HUES6 (cell line): ENCODE measurements around the gene OSGEP.

Source experiments
- H3K27ac ChIP-seq: 2 replicates; pipeline ENCODE4 v1.7.0; 2013; ENCODE audit warnings: low read depth, mild to moderate bottlenecking, low read length, inconsistent platforms
- H3K27me3 ChIP-seq: 2 replicates; pipeline ENCODE4 v1.6.1; 2013; ENCODE audit warnings: low read length; ENCODE audit not compliant: control insufficient read depth, insufficient read depth
- H3K36me3 ChIP-seq: 2 replicates; pipeline ENCODE4 v1.6.1; 2013; ENCODE audit warnings: low read length; ENCODE audit not compliant: control insufficient read depth, insufficient read depth
- H3K4me1 ChIP-seq: 2 replicates; pipeline ENCODE4 v1.6.1; 2013; ENCODE audit warnings: low read length; ENCODE audit not compliant: control insufficient read depth, insufficient read depth
- H3K4me3 ChIP-seq: 2 replicates; pipeline ENCODE4 v1.5.1; 2013; ENCODE audit warnings: low read depth, low read length
- H3K9ac ChIP-seq: one replicate; pipeline ENCODE4 v1.6.1; 2013; ENCODE audit warnings: mild to moderate bottlenecking, low read length
- H3K9me3 ChIP-seq: 2 replicates; pipeline ENCODE4 v1.6.1; 2013; ENCODE audit warnings: low read depth, low read length; ENCODE audit not compliant: control insufficient read depth, insufficient read depth

Gene OSGEP

GRCh38 chr14:20428802-20429201 lies 25.8 kb downstream of the OSGEP start:
- no peak overlapping the region for H3K4me3 ChIP-seq
- peaks cover 13% of the 10 kb centered on the region; the same call in 1 of the 2 replicates for H3K4me1 ChIP-seq

GRCh38 chr14:20428010-20428365 lies 26.6 kb downstream of the OSGEP start:
- Histone ChIP-seq H3K27me3 (no peaks in the 10 kb centered on the region), H3K4me3 (no peak overlapping the region; the same call in 1 of the 2 replicates), H3K4me1 (peaks cover 16% of the 10 kb centered on the region; the same call in 1 of the 2 replicates), H3K9me3 (no peaks in the 10 kb centered on the region), H3K36me3 (no peaks in the 10 kb centered on the region), H3K9ac (no peak overlapping the region), H3K27ac (no peak overlapping the region)

More at GRCh38 chr14:20428802-20429201, 25.8 kb downstream of the OSGEP start:
- no peaks in the 10 kb centered on the region for H3K36me3 ChIP-seq
- no peaks in the 10 kb centered on the region for H3K9me3 ChIP-seq
- no peak overlapping the region for H3K9ac ChIP-seq
- no peaks in the 10 kb centered on the region for H3K27me3 ChIP-seq
- no peak overlapping the region for H3K27ac ChIP-seq

DNA sequence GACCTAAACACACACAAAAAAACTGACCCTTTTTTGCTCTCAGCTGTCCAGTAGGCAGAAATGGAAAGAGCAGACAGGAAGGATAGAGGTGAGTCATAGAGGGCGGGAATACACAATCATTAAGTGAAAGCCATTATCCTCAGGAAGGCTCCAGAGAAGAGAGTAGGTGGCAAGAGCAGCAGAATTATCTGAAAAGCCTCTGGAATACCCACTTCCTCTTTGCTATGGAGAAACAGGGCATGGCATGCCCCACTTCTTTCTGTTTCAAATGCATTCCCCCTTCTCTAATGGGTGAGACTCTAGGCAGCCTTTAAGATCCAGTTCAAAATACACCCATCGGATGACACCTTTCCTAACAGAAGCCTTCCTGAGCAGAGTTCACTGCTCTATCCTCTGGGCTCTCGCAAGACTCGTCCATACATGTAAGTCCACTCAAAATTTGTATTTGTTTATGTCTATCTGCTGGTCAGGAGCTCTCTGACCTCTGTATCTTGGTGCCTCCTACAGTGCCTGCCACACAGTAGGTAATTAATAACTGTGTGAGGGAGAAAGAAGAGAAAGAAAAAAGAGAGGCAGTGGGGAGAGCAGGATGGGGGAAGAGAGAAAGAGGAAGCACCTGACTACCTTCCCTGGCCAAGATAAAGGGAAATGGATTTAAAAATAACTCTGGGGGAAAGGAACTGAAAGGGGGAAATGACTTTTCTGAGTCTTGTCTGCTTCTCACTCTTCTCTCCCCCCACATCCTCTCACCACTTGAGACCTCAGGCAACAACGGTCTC lies 27.2 kb downstream of the OSGEP start:
- H3K27ac ChIP-seq = peak overlapping the region; percentile 47; the same call in 1 of the 2 replicates
- H3K36me3 ChIP-seq = no peaks in the 10 kb centered on the region
- H3K4me3 ChIP-seq = peak overlapping the region; percentile 15; the same call in 1 of the 2 replicates
- peak overlapping the region; percentile 41 for H3K9ac ChIP-seq
- peaks cover 16% of the 10 kb centered on the region; the same call in 1 of the 2 replicates for H3K4me1 ChIP-seq
- no peaks in the 10 kb centered on the region for H3K27me3 ChIP-seq
- H3K9me3 ChIP-seq = no peaks in the 10 kb centered on the region

GRCh38 chr14:20424851-20425250 lies 29.8 kb downstream of the OSGEP start:
- Histone ChIP-seq H3K9ac (no peak overlapping the region), H3K4me3 (no peak overlapping the region), H3K4me1 (peaks cover 22% of the 10 kb centered on the region; the same call in 1 of the 2 replicates), H3K27ac (no peak overlapping the region), H3K9me3 (no peaks in the 10 kb centered on the region), H3K27me3 (no peaks in the 10 kb centered on the region), H3K36me3 (no peaks in the 10 kb centered on the region)

DNA sequence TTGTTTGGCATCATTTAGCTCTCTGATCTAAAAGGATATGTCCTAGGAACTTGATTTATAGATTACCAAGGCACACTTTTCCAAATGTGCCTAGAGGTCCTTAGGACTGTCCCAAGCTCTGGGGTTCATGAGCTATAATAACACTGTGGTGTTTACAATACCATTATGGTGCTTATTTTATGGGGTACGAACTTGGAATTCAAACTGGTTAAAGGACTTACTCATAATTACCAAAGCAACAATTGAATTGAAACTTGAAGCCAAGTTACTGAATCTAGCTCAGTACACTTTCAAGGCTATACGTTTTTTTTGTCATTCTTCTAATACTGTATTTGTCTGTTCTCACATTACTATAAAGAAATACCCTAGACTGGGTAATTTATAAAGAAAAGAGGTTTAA lies 31.7 kb downstream of the OSGEP start:
- Histone ChIP-seq H3K27ac (no peak overlapping the region), H3K27me3 (no peaks in the 10 kb centered on the region), H3K9ac (no peak overlapping the region), H3K36me3 (no peaks in the 10 kb centered on the region), H3K9me3 (no peaks in the 10 kb centered on the region), H3K4me3 (no peak overlapping the region), H3K4me1 (peaks cover 17% of the 10 kb centered on the region; the same call in 1 of the 2 replicates)

- Histone ChIP-seq H3K4me3 (no peak overlapping the region), H3K27ac (no peak overlapping the region), H3K4me1 (peaks cover 9% of the 10 kb centered on the region; the same call in 1 of the 2 replicates), H3K27me3 (no peaks in the 10 kb centered on the region), H3K9ac (no peak overlapping the region), H3K9me3 (no peaks in the 10 kb centered on the region), H3K36me3 (no peaks in the 10 kb centered on the region)
Observed at GRCh38 chr14:20421267-20421666, 33.3 kb downstream of the OSGEP start.

DNA sequence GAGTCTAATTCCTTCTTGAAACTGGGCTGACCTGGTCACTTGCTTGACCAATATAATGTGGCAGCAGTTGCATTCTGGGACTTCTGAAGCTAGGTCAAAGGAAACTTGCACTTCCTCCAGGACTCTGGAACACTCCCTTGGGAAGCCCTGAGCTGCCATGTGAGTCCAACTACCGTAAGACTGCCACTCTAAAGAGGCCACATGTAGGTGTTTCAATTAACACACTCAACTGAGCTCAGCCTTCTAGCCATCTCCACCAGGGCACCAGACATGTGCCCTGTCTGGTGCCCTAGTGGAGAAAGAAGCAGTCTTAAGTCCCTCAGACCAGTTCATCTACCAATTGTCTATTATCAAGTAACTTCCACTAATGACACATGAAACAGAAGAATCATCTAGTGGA lies 35.2 kb downstream of the OSGEP start:
- no peaks in the 10 kb centered on the region for H3K9me3 ChIP-seq
- H3K27ac ChIP-seq = no peak overlapping the region
- H3K36me3 ChIP-seq = no peaks in the 10 kb centered on the region
- peaks cover 12% of the 10 kb centered on the region; the same call in 1 of the 2 replicates for H3K4me1 ChIP-seq
- H3K4me3 ChIP-seq = no peak overlapping the region
- no peaks in the 10 kb centered on the region for H3K27me3 ChIP-seq
- H3K9ac ChIP-seq = no peak overlapping the region

- no peaks in the 10 kb centered on the region for H3K36me3 ChIP-seq
- no peaks in the 10 kb centered on the region for H3K27me3 ChIP-seq
- no peaks in the 10 kb centered on the region for H3K9me3 ChIP-seq
- H3K9ac ChIP-seq = no peak overlapping the region
- H3K4me3 ChIP-seq = no peak overlapping the region
- H3K27ac ChIP-seq = no peak overlapping the region
- H3K4me1 ChIP-seq = peaks cover 19% of the 10 kb centered on the region
Observed at GRCh38 chr14:20418501-20418909, 36.1 kb downstream of the OSGEP start.

- H3K4me3 ChIP-seq = no peak overlapping the region
- no peaks in the 10 kb centered on the region for H3K27me3 ChIP-seq
- no peak overlapping the region for H3K27ac ChIP-seq
- no peaks in the 10 kb centered on the region for H3K36me3 ChIP-seq
- no peaks in the 10 kb centered on the region for H3K9me3 ChIP-seq
- peaks cover 17% of the 10 kb centered on the region for H3K4me1 ChIP-seq
- H3K9ac ChIP-seq = no peak overlapping the region
Observed at GRCh38 chr14:20417250-20418186, 37.1 kb downstream of the OSGEP start.

DNA sequence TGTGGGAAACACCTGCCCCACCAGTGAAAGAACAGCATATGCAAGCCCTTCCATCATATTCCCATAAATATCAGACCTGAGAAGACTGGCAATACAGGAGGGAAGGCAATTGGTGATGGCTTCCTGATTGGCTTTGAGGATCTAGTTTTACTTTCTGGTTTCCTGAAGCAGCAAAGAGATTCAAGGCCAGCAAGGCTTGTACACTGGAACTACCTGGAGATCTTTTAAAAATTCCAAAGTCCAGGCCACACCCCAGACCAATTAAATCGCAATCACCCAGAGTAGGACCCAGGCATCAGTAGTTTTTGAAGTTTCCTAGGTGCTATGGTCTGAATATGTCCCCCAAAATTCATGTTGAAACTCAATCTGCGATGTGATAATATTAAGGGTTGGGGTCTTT lies 38.4 kb downstream of the OSGEP start:
- Histone ChIP-seq H3K4me3 (no peak overlapping the region), H3K9ac (no peak overlapping the region), H3K9me3 (no peaks in the 10 kb centered on the region), H3K27ac (no peak overlapping the region), H3K4me1 (peaks cover 12% of the 10 kb centered on the region), H3K36me3 (no peaks in the 10 kb centered on the region), H3K27me3 (no peaks in the 10 kb centered on the region)

- no peaks in the 10 kb centered on the region for H3K27me3 ChIP-seq
- H3K4me3 ChIP-seq = no peak overlapping the region
- H3K4me1 ChIP-seq = peaks cover 11% of the 10 kb centered on the region
- H3K9me3 ChIP-seq = no peaks in the 10 kb centered on the region
- no peak overlapping the region for H3K27ac ChIP-seq
- H3K36me3 ChIP-seq = no peaks in the 10 kb centered on the region
- H3K9ac ChIP-seq = no peak overlapping the region
Observed at GRCh38 chr14:20415782-20416206, 38.8 kb downstream of the OSGEP start.
